ACC112 (cell line): ENCODE measurements around the gene AS3MT.
A peak's percentile ranks its signal among the peaks of the same experiment; 100 is the strongest.
"Not testable (repeated sequence)": the region's sequence is repeated elsewhere in the genome, so short reads cannot be mapped to it uniquely, and the experiment has no call there.

Experiments used
- H2AFZ ChIP-seq: fragments of 200-600 bp; sonication (generic); one replicate; pipeline ENCODE4 v1.6.0; 2017; ENCODE audit warnings: antibody characterized with exemption, low read length; ENCODE audit not compliant: unreplicated experiment
- H3K27ac ChIP-seq: fragments of 200-600 bp; sonication (generic); 2 replicates; pipeline ENCODE4 v1.5.1; 2014; ENCODE audit warnings: low read depth, mild to moderate bottlenecking, antibody characterized with exemption, low read length, moderate library complexity
- H3K27me3 ChIP-seq: fragments of 200-600 bp; sonication (generic); 2 replicates; pipeline ENCODE4 v1.6.1; 2014; ENCODE audit warnings: mild to moderate bottlenecking, antibody characterized with exemption, low read length, moderate library complexity, mixed read lengths; ENCODE audit not compliant: insufficient read depth
- H3K36me3 ChIP-seq: fragments of 200-600 bp; sonication (generic); 2 replicates; pipeline ENCODE4 v1.6.1; 2016; ENCODE audit warnings: mild to moderate bottlenecking, antibody characterized with exemption, low read length, moderate library complexity, mixed read lengths; ENCODE audit not compliant: insufficient read depth
- H3K4me1 ChIP-seq: fragments of 200-600 bp; sonication (generic); one replicate; pipeline ENCODE4 v1.6.1; 2016; ENCODE audit warnings: low read length, mixed read lengths; ENCODE audit not compliant: insufficient read depth, unreplicated experiment, control insufficient read depth
- H3K4me3 ChIP-seq: fragments of 200-600 bp; sonication (generic); 2 replicates; pipeline ENCODE4 v1.5.1; 2014; ENCODE audit warnings: mild to moderate bottlenecking, low read depth, low read length
- H3K79me2 ChIP-seq: fragments of 200-600 bp; sonication (generic); one replicate; pipeline ENCODE4 v1.6.0; 2016; ENCODE audit warnings: low read length; ENCODE audit not compliant: control insufficient read depth, unreplicated experiment, insufficient read depth

The AS3MT gene, protein sequence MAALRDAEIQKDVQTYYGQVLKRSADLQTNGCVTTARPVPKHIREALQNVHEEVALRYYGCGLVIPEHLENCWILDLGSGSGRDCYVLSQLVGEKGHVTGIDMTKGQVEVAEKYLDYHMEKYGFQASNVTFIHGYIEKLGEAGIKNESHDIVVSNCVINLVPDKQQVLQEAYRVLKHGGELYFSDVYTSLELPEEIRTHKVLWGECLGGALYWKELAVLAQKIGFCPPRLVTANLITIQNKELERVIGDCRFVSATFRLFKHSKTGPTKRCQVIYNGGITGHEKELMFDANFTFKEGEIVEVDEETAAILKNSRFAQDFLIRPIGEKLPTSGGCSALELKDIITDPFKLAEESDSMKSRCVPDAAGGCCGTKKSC

DNA sequence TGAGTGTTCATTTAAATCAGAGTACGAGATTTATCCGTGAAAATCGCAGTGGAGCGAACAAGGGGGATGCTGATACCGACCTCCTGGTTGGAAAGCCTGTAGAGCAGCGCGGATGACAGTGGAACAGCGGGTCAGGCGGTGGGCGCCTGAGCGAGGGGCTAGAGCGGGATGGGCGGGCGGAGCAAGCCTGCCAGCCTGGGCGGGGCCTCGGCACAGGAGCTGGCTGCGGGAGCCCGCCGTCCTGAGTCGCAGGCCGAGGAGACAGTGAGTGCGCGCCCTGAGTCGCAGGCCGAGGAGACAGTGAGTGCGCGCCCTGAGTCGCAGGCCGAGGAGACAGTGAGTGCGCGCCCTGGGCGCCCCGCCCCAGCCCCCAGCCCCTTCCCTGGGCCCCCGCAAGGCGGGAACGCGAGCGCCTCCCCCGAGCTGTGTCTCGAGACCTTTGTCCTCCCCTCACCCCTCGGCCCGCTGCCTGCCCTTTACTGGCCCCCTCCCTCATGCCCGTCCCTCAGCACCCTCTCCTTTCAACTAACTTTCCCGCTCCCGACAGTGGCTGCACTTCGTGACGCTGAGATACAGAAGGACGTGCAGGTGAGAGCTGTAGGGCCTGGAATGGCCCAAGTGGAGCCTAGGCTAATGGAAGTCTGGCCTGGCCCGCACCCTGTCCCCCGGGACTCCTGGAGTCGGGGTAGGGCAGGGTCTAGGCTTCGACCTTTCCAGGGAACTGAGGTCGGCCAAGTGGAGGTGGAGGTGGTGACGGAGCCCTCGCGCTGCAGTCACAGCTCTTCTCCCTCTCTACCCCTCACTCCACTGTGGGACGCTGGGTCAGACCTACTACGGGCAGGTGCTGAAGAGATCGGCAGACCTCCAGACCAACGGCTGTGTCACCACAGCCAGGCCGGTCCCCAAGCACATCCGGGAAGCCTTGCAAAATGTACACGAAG, at the start of gene AS3MT:
Gene AS3MT (plus strand): TSS at position 213 of the 941 bp plus-strand sequence. CDS start 123 bp downstream, at position 336.
- Histone ChIP-seq H3K4me1 (no peaks in the 10 kb centered on the region), H2AFZ (peak within 1 kb of the TSS; percentile 90), H3K36me3 (no peaks in the 10 kb centered on the region), H3K79me2 (no peaks in the 10 kb centered on the region), H3K4me3 (peak within 1 kb of the TSS; percentile 72), H3K27me3 (0 out of 2 replicates have a peak, but pooled peaks cover 5% of the 10 kb centered on the region), H3K27ac (no peak within 1 kb of the TSS)

DNA sequence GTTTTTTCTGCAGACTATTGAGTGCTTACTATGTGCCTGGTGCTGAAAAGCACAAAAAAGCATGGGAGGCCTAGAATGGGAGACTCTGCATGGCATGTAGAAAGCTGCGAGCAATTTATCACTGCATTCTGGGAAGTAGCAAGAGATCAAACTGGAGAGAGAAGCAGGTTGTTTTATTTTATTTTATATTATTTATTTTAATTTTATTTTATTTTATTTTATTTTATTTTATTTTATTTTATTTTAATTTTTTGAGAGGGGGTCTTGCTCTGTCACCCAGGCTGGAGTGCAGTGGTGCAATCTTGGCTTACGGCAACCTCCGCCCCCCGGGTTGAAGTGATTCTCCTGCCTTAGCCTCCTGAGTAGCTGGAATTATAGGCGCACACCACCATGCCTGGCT, 49.3 kb upstream of the AS3MT start:
- H3K79me2 ChIP-seq, H2AFZ ChIP-seq: not testable (repeated sequence)

DNA sequence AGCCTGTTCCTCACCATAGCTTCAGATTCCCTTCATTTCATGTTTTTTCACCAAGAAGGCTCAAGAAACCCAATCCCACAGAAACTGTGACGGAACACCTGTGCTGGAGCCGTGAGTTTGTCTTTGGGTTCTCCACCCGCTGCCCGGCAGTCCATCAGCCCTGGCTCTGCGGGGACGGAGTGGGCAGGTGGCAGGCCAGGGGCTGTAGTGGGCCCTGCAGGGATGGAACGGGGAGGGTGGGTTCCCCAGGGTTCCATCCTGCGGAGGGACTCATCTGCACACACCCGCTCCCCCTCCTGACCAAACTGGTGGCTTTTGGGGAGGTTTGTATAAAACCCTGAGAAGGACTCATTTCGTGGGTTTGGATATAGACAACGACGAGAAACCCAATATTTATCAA, 47.0 kb upstream of the AS3MT start:
- Histone ChIP-seq H3K27ac (no peak overlapping the region), H3K4me3 (no peak overlapping the region), H3K79me2 (no peaks in the 10 kb centered on the region), H2AFZ (no peak overlapping the region), H3K4me1 (no peaks in the 10 kb centered on the region), H3K36me3 (no peaks in the 10 kb centered on the region), H3K27me3 (no peaks in the 10 kb centered on the region)

More for the DNA sequence above, 49.3 kb upstream of the AS3MT start:
- peaks cover 16% of the 10 kb centered on the region for H3K4me1 ChIP-seq
- H3K27ac ChIP-seq, H3K4me3 ChIP-seq, H3K27me3 ChIP-seq, H3K36me3 ChIP-seq: not testable (repeated sequence)

DNA sequence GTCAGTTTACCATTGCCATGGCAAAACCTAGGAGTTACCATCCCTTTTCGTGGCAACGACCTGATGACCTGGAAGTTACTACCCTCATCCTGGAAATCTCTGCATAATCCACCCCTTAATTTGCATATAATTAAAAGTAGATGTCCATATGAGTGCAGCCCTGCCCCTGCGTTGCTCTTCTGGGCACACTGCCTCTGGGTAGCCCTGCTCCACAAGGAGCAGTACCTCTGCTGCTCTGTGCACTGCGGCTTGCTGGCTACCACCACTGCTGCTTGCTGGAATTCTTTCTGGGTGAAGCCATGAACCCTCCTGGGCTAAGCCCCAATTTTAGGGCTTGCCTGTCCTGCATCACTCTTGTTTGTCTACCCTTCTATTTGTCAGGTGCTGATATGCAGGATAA, 44.6 kb upstream of the AS3MT start:
- H3K4me3 ChIP-seq, result no peak overlapping the region
- H3K36me3 ChIP-seq, result no peaks in the 10 kb centered on the region
- H3K79me2 ChIP-seq, result no peaks in the 10 kb centered on the region
- no peaks in the 10 kb centered on the region for H3K4me1 ChIP-seq
- H2AFZ ChIP-seq, result no peak overlapping the region
- H3K27me3 ChIP-seq, result no peaks in the 10 kb centered on the region
- no peak overlapping the region for H3K27ac ChIP-seq

DNA sequence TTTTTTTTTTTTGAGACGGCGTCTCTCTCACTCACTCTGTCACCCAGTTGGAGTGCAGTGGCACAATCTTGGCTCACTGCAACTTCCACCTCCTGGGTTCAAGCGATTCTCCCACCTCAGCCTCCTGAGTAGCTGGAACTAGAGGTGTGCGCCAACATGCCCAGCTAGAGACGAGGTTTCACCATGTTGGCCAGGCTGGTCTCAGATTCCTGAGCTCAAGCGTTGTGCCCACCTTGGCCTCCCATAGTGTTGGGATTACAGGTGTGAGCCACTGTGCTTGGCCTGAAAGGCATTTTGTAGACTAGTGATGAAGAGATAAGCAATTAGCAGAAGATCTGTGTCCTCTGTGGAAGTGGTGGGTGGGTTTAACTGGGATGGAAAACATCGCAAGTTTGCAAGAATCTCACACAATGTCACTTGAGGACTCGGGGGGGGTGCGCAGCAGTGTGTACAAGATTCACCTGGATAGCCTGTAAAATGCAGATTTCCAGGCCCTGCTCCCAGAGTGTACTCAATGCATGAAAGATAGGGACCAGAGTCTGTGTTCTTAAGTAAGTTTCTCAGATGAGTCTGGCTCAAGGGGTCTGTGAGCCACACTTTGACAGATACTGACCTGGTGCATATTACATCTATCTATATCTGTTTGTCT, 43.0 kb upstream of the AS3MT start:
- Histone ChIP-seq H3K79me2 (no peaks in the 10 kb centered on the region), H3K4me1 (no peaks in the 10 kb centered on the region)

DNA sequence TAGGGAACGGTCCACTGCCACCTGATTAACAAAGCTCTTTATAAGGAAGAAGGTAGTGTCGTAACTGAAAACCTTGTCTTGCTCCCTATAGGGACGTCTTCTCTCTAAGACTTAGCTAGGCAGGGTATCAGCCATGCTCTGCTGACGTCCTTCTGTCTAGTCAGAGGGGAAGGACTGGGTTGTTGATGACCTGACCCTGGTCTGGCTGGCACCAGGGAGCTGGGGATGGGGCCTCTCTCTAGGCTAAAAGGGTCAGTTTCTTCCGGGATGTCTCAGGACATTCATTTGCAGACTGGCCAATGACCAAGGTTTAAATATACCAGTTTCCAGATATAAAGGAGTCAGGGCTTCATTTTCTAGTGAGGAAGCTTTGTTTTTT, 41.7 kb upstream of the AS3MT start:
- no peak overlapping the region for H3K4me3 ChIP-seq
- H3K27me3 ChIP-seq, result no peaks in the 10 kb centered on the region
- no peaks in the 10 kb centered on the region for H3K79me2 ChIP-seq
- H3K36me3 ChIP-seq, result no peaks in the 10 kb centered on the region
- no peaks in the 10 kb centered on the region for H3K4me1 ChIP-seq
- H2AFZ ChIP-seq, result no peak overlapping the region
- H3K27ac ChIP-seq, result no peak overlapping the region

More for the DNA sequence above, 43.0 kb upstream of the AS3MT start:
- H2AFZ ChIP-seq, result no peak overlapping the region
- H3K27me3 ChIP-seq, result no peaks in the 10 kb centered on the region
- no peak overlapping the region for H3K4me3 ChIP-seq
- no peaks in the 10 kb centered on the region for H3K36me3 ChIP-seq
- no peak overlapping the region for H3K27ac ChIP-seq

DNA sequence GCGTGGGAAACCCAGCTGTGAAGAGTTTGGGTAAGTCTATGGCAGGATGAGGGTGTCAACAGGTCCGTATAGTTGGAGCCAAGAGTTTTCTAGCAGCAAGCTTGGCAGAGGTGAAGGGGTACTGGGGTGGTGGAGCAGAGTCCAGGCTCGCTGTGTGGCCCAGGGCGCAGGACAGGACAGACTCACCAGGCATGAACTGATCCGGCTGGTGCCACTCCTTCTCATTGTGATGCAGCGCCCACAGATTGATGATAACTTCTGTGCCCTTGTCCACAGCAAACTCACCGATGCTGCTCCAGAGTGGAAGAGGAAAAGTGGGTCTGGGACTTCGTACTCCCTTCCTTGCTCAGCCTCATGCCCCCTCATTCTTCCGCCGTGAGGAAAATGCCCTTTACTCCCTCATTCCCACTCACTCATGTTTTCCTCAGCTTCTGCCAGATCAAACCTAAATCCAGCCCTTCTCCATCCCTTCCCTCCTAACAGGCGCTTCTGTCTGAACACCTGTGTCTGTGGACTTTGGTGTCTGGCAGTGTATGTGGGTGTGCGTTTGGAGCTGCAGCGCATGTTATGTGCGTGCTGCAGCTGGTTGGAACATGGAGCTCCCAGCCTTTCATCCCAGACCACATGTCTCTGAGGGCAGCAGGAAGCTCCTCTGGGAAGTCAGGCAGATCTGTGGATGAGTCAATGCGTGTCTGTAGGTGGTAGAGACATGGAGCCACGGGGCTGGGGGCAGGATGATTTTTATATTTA, 37.8 kb upstream of the AS3MT start:
- Histone ChIP-seq H3K36me3 (no peaks in the 10 kb centered on the region), H3K4me1 (no peaks in the 10 kb centered on the region), H3K79me2 (no peaks in the 10 kb centered on the region), H3K4me3 (no peak overlapping the region), H2AFZ (no peak overlapping the region), H3K27me3 (no peaks in the 10 kb centered on the region), H3K27ac (no peak overlapping the region)

DNA sequence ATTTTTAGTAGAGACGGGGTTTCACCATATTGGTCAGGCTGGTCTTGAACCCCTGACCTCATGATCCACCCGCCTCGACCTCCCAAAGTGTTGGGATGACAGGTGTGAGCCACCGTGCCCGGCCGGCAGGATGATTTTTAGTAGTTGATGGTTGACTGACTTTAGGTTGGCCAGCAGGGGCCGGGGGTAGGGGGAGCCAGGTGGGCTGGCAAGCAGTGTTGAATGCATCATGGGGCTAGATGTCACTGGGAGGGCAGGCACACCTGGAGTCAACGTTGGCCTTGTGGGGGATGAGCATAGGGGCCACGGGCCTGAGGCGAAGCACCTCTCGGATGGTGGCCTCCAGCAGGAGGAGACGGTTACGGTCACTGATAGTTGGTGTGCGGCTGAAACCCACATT, 37.0 kb upstream of the AS3MT start:
- no peak overlapping the region for H3K27ac ChIP-seq
- no peak overlapping the region for H3K4me3 ChIP-seq
- H3K79me2 ChIP-seq, result no peaks in the 10 kb centered on the region
- no peaks in the 10 kb centered on the region for H3K36me3 ChIP-seq
- H2AFZ ChIP-seq, result no peak overlapping the region
- H3K4me1 ChIP-seq, result no peaks in the 10 kb centered on the region
- H3K27me3 ChIP-seq, result no peaks in the 10 kb centered on the region

DNA sequence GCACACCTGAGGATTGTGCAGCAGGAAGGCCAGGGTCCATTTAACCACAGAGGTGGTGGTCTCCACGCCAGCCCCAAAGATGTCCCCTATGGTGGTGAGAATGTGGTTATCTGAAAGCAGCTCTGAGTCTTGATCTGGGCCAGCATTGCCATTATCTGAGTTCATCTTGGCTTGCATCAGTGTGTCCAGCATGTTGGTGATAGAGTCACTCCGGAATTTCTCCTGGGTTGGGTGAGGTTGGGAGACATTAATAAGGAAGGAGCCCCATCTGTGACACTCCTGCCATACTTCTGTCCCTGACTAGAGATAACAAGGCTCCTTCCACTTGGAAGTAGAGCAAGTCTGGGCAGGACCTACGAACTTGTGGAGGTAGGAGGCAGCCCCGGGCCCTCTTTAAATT, 36.3 kb upstream of the AS3MT start:
- no peaks in the 10 kb centered on the region for H3K36me3 ChIP-seq
- H3K4me1 ChIP-seq, result no peaks in the 10 kb centered on the region
- no peaks in the 10 kb centered on the region for H3K27me3 ChIP-seq
- no peak overlapping the region for H2AFZ ChIP-seq
- H3K27ac ChIP-seq, result no peak overlapping the region
- no peaks in the 10 kb centered on the region for H3K79me2 ChIP-seq
- H3K4me3 ChIP-seq, result no peak overlapping the region

DNA sequence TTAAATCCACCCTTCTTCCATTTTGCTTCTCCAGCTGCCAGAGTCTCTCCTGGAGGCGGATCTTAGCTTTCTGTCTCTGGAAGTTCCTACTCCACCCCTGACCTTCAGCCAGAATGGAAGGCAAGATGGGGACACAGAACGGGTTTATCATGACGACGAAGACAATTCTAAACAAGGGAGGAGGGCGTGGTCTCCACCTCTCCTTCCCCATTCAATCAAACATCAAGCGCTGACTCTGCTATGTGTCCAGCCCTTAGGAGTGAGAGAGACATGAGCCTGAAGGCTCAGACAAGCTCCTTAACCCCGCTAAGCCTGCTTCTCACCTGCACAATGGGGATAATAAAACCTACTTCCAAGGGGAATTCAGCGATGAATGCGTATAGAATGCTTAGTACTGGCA, 35.1 kb upstream of the AS3MT start:
- no peak overlapping the region for H3K27ac ChIP-seq
- no peak overlapping the region for H3K4me3 ChIP-seq
- no peak overlapping the region for H2AFZ ChIP-seq
- no peaks in the 10 kb centered on the region for H3K79me2 ChIP-seq
- no peaks in the 10 kb centered on the region for H3K4me1 ChIP-seq
- no peaks in the 10 kb centered on the region for H3K27me3 ChIP-seq
- no peaks in the 10 kb centered on the region for H3K36me3 ChIP-seq
